ENCODE measurements around the gene C16orf82. TPM values are rescaled to one million over a fixed set of nuclear protein-coding genes. Genes with fewer than 3 reads are reported as not detected.
"Not testable (repeated sequence)": the region's sequence is repeated elsewhere in the genome, so short reads cannot be mapped to it uniquely, and the experiment has no call there.

C16orf82 gene
- not detected for total RNA-seq

DNA sequence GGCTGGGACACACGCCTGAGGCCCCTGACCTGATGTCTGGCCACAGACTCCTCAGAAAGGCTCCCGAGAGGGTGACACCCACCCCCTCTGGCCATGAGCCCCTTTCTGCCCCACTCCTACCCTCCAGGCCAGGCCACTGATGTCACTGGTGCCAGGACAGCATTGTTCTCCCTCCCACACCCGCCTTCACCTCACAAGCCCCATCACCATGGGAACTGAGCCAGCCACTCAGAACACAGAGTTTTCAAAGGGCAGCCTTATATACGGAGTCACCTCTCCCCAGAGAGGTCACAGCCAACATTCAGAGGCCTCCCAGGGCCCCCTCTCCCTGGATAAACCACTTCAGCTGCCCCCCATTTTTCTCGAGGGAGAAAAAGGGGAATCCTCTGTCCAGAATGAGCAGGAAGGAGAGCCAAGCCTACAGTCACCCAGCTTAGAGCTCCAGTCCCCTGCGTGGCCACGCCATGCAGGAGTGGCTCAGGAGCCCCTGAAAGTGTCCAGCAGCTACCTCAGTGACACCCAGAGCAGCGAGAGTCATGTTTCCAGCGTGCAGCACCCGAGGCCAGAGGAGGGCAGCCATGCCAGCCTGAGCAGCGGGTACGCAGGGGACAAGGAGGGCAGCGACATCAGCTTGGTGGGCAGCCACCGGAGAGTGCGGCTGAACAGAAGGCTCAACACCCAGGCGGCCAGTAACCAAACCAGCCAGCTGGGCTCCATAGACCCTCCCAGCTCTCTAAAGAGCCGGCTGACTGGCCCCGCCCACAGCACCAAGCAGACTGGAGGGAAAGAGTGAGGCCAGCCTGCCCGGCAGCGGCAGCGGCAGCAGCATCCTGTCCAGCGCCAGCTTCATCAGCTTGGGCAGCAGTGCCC is at the start of gene C16orf82:
Gene C16orf82, plus strand, starts transcription at position 260 of the 870 bp plus-strand sequence.
- DNase-seq: no peak

DNA sequence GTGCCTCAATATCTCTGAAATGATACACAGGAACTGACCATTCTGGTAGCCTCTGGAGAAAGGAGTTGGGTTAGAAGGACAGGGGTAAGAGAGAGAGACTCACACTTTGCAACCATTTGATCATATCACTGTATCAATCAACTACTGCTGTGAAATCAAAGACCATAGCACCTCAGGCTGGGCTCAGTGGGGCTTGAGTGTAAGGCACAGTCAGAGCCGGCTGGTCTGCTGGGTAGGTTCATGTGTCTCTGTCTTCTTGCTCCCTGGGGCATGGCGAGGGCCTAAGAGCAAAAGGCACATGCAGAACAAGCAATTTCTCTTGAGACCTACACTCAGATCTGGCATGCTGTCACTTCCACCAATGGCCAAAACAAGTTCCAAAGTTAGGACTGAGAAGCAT is 46.7 kb upstream of the C16orf82 start:
- no peak for DNase-seq

DNA sequence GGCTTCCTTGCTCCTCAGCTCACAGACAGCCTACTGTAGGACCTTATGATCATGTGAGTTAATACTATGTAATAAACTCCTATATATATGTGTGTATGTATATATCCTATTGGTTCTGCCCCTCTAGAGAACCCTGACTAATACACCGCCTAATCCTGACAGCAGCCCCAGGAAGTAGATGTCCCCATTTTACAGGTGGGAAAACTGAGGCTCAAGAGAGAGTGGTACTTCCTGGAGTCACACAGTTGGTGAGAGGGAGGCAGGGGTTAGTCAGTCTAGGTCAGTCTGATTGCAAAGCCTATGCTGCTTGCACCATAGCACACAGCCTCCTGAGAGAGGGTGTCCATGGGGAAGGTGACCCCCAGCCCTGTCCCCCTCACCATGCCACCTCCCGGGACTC is 42.7 kb upstream of the C16orf82 start:
- no peak for DNase-seq

DNA sequence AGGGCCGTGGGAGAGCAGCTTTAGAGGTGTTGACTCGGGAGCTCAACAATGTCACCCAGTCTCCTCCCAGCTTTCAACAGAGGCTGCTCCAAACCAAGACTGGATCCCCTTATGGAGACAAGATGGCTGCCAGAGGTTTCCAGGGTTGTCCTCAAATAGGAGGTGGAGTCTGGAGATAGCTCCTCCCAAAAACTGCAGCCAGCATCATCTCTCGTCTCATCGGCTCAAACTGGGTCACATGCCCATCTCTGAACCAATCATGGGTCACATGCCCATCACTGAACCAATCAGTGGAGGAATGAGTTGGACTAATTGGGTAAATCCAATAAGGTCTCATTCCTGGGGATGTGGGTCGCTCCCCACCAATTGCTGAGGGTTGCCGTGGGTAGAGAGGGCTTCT is 41.1 kb upstream of the C16orf82 start:
- no peak for DNase-seq

DNA sequence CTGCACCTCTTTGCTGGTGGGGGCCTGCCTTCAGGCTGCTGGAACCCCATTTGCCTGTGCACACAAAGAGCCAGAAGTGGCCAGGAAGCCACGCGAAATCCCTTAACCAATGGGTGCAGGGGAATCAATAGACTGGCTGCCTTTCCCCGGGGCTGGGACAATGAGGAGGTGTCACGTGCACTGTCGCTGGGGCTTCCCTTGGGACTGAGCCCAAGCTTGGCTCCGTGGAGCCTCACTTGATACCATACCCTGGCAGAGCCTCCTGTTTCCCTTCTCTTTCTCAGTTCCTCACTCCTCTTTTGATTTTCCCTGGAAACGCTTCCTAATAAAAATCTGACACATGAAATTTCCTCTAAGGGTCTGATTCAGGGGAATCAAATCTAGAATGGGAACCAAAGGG is 38.8 kb upstream of the C16orf82 start:
- no peak for DNase-seq

DNA sequence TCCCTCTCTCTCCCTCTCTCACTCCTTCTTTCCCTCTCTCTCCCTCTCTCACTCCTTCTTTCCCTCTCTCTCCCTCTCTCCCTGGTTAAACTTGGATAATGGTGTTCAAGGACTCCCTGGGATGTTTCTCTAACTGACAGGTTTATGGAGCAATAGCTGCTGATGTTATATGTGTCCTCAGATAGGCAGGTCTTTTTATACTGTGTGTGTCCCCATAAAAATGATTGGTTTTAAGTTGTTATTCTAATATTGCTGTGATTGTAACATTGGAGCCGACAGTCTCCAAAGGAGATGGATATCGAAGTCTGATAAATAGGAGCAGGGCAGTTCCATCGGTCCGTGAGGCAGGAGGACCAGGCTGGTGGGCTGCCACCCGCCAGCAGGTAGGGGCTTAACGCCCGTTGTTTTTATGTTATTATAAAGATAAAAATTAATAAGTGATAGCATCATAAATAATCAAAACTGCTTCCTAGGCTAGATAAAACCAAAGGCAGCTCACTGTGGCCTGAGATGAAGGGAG is 38.1 kb upstream of the C16orf82 start:
- DNase-seq: no peak

DNA sequence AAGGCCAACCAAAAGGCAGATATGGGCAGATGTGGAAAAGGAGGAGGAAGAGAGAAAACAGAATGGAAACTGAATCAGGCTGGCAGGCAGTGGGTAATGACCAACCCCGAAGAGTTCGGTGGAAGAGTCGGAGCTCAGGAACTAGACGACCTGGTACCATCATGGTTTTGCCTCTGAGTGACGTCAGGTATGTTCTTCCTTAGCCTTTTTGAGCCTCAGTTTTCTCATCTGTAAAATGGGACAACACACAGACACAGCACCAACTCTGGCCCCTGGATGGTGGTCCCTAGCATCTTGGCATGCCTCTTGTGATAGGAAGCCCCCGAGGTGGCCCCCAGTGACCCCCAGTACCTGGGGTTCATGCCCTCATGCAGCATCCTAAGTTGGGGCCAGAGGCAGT is 37.2 kb upstream of the C16orf82 start:
- DNase-seq: no peak

DNA sequence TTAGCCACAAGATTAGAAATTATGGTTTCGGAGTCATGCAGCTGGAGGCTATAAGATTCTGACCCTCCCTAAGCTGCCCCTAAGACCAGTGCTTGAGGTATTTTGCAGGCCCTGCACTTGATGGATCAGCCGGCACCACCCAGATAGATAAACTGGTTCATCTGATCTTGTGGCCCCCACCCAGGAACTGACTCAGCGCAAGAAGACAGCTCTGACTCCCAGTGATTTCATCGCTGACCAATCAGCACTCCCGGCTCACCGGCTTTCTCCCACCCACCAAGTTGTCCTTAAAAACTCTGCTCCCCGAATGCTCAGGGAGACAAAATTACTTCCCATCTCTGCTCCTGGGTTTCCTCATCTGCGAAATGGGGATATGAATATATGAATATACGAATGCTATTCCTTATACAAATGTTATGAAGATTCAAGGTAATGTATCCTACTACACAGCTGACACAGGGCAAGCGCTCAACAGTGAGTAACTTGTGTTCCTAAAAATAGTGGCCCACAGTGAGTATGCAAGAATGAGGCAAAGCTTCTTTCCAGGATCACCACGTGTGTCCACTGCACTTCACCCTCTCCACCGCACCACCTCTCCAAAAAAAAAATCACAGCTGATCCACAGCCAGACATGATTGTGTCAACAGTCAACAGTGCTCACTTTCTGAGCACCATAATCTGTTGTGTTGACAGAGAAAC is 33.3 kb upstream of the C16orf82 start:
- no peak for DNase-seq

DNA sequence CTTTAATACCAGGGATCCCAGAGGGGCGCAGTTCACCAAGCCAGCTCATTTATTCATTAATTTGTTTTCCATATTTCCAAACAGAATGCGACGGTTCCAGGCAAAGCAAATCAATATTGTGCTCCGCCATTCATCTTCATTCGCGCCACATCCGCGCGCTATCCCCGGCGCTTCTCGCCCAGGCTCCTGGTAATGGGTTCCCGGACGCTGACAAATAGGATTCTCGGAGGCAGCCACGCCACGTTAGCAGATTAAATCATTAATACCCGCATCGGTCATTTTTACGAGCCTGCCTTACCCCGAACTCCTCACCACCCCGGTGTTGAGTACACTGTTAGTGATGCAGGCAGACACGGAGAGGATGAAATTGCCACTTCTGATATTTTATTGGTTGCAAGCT is 26.0 kb upstream of the C16orf82 start:
- no peak for DNase-seq

DNA sequence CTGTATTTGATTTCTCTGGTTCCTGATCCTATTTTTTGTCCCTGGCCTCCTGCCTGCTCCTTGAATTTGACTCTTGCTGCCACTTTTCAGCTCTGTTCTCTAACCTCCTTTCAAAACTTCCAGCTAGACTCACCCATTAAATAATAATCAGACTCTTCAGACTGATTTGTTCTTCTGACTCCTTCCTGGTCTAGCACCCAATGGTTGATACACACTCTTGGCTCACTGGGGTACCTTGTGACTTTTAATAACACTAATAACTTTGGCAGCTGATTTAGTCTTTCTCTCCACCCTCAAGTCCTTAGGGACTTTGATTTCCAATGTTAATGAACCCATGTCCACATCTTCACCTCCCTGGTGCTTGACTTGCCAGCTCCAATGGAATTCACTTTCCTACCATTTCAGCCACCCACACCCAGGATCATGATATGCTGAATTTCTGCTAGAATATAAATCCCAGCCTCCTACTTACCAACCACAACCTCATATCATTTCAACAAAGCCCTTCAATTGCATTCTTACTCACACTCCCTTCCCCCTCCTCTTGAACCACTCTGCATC is 19.7 kb upstream of the C16orf82 start:
- DNase-seq: no peak

DNA sequence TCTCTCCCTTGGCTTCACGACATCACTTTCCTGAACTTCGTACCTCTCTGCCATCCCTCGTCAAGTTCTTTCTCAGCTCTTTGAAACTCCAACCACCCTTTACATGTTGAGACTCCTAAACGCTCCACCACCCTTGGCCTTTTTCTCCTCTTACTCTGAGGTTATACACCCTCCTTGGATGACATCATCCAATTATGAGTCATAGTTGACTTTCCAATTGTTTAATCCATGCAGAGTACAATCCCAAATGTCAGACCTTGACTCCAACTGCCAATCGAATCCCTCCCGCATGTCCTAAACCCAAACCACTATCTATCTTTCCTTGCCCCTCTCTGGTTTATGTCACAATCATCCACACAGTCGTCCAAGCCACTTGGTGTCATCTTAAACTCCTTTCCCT is 18.4 kb upstream of the C16orf82 start:
- DNase-seq: no peak

DNA sequence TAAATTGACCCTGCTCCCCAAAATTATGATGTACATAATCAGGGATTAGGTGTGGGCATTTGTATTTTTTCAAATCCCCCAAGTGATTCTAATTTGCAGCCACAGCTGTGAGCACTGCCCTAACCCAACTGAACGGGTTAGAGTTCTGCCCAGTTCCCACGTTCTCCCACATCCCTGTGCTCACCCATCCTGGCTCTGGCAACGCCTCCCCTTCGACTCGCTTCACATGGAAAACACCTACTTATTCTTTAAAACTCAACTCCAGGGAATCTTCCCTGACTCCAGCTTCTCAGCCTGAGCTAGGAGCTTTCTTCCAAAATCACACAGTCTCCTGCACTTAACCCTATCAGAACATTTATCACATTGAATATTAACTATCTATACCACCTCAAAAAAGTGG is 17.6 kb upstream of the C16orf82 start:
- no peak for DNase-seq

DNA sequence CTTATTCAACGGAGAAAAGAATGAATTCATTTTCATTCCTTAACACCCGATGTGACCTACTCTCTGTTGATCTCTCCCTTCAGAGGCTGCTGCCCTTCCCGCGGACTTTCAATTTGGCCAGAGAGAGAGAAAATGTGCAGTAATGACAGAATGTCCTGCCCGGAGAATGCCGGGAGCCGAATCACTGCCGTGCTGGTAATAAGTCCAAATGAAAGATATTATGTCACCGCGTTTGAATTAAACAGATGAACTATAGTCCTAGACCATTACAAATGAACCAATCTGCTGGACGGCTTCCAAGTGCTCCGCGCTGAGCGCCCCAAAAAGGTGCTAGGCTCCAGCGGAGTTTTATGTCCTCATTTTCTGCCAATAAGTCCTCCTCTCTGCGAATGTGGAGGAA is 14.7 kb upstream of the C16orf82 start:
- no peak for DNase-seq

DNA sequence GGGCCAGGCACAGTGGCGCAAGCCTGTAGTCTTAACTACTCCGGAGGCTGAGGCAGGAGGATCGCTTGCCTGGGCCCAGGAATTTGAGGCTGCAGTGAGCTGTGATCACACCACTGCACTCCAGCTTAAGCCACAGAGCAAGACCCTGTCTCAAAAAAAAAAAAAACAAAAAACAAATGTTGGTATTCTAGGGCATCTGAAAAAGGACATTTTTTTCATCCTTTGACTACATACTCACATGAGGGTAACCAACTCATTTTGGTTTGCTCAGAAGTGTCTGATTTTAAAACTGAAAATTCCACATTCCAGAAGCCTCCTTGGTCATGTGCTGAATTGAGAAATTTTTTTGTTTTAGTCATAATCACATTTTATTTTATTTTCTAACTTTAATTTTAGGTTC is 12.7 kb upstream of the C16orf82 start:
- no peak for DNase-seq

DNA sequence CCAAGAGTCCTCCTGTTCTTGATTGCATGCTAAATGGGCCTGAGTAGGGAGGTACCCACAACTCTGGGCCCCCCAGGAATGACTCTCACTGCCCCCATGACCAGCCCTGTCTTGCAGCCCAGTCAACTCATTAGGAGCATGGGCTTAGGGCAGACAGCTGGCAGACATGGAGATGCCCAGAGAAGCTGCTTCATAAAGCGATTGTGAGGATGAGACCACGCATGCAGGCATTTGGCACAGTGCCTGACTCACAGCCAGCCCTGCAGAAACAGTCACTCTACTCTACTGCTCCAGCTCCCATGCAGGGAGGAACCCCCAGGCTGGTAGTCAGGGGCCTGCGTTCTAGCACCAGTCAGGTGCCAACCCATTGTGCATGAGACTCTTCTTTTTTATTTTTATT is 8.4 kb upstream of the C16orf82 start:
- no peak for DNase-seq

DNA sequence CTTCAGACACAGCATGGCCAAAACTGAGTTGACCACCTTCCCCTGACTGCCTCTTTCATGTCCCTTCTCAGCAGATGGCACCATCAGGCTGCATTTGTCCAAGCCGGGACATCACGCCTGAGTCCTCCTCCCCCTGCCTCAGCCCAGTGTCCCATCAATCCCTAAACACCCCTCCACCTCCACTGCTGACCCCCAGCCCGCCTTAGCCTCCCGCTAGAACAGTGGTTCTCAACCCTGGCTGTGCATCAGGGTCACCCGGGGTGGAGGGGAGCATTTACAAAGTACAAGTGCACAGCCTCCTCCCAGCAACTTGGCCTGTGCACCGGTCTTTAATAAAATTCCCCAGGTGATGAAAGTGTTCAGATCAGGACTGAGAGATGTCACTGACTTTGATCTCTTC is 4.0 kb downstream of the C16orf82 start:
- no peak for DNase-seq

DNA sequence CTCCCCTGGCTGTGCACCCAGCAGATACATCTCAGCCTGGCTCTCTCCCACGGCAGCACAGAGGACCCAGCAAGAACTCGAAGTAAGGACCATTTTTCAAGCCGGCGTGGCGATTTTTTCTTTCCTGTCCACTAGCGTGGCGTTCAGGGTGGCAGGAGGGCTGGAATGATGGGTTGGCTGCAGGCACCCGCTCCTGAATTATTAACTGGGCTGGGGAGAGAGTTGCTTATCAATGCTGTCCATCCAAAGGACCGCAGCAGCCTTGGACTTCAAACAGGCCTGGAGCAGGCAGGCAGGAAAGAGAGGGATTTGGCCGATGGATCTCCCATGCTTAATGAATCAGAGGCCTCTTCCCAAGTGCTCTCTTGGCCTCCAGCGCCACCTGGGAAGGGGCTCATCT is 7.0 kb downstream of the C16orf82 start:
- DNase-seq: no peak

DNA sequence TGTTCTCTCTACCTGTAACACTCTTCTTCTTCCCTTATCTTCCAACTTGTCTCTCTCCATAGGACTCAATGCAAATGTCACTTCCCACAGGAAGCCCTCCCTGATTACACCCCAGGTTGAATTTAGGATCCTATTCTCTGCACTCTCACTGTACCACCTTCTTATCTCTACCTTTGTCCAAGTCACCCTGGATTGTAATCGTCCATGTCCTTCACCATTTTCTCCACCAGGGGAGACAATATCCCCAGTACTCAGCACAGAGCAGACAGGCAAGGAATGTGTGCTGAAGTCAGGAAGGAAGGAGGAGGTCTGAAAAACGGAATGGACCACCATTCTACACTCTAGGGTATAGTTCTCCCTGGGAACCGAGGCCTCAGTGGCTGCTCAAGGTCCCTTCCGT is 14.2 kb downstream of the C16orf82 start:
- no peak for DNase-seq

DNA sequence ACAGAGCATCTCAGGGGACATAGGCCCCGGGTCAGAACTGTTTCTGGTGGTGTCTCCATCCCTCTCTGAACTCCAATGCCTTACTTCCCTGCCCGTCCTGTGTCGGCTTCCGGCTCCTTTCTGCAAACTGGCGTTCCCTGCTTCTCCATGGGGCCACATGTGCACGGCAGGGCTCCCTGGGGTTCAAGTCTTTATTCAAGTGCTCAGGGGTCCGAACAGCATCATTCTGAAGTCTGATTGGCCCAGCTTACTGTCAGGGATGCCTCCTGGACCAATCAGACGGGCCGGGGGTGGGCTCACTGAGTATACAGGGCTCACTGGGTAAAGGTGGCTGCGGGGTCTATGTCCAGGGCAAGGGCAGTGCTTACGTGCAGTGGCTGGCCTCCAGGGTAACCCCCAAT is 17.1 kb downstream of the C16orf82 start:
- no peak for DNase-seq

DNA sequence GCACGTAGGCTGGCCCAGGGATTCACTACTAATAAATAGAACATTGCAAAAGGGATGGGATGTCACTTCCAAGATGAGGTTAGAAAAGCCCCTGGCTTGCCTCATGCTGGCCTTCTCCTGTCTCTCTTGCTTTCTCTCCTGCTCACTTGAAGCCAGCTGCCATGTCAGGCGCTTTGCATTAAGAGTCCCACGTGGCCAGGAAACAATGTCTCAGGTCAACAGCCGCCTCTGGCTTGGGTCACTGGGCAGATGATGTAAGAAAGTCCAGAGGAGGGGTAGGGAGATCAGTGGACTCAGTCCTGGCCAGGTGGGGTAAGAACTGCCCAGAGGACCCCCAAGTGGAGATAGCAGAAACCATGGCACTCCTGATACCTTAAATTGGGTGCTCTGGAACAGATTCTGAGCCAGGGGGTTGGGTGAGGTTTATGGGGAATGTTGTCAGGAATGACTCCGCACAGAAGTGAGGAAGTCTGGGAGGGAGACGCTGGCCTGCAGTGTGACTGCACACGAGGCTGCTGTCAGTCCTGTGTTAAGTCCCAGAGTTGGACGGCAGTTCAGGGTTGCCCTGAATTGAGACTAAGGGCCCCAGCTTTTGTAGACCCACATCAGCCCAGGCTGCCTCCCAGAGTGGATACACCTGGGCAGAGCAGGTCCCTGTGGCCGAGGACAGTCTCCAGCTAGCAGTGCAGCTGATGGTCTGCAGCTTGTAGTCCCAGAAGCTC is 17.7 kb downstream of the C16orf82 start:
- no peak for DNase-seq

DNA sequence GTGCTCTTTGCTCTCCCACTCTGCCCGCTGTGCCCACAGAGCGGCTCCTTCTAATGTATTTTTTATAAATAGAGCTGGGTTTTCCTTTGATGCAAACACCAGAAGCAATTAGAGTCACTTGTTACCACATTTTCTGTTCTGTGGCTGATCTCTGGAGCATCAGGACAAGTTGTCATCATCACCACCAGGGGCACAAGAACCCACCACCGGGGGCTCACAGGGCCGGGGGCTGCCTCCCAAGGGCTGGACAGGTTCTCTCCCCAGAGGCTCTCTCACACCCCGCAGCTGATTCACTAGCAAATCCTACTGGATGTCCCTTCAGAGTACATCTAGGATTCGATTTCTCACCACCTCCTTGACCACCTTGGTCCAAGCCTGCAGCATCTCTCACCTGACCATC is 18.5 kb downstream of the C16orf82 start:
- DNase-seq: no peak

DNA sequence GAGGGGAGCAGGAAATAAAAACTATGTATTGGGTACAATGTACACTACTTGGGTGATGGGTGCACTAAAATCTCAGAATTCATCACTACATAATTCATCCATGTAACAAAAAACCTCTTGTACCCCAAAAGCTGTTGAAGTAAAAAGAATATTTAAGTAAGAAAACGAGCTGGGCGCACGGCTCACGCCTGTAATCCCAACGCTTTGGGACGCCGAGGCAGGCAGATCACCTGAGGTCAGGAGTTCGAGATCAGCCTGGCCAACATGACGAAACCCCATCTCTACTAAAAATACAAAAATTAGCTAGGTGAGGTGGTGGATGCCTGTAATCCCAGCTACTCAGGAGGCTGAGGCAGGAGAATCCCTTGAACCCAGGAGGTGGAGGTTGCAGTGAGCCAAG is 19.3 kb downstream of the C16orf82 start:
- not testable (repeated sequence) for DNase-seq

DNA sequence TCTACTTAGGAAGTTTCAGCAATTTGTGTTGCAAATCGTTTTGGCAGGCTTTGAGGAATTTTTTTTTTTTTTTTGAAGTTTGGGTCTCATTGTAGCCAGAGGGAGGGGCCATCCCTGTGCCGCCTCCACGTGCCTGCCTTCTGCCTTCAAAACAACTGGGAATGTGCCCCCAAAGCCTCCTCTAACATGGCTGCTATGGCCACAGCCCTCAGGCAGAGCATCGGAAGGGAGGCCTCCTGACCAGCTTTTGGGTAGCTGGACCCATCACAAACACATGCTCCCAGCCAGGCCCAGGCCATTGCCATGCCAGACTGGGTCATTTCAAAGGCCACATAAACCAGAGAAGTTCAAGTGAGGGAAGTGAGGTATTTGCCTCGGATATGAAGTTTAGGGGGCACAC is 21.5 kb downstream of the C16orf82 start:
- no peak for DNase-seq
